Loucy (cell line): ENCODE data around the gene SEMA5A.

Experiments used
- CTCF ChIP-seq: fragments of 200-600 bp; sonication (generic); conservative IDR thresholded peaks from 2 replicates; pipeline ENCODE4 v1.5.1; 2014; ENCODE audit warnings: mild to moderate bottlenecking, antibody characterized with exemption, low read length
- EZH2phosphoT487 ChIP-seq: fragments of 200-600 bp; IDR thresholded peaks from 2 replicates; pipeline ENCODE4 v1.6.1; 2018; ENCODE audit warnings: antibody characterized with exemption, mild to moderate bottlenecking, moderate library complexity, borderline replicate concordance

GRCh38 chr5:9245071-9245470 is 300.8 kb downstream of the SEMA5A start:
- TF ChIP-seq CTCF (no peak), EZH2phosphoT487 (no peak)
